Cerebellar nuclear complex (tissue), 1 donor: Measurements from ENCODE around the gene CEACAM3.

Experiments used
- DNase-seq, 2 experiments: peaks; one replicate each; lab custom pipeline; 2025; lab: John Stamatoyannopoulos, UW

The CEACAM3 gene

DNA sequence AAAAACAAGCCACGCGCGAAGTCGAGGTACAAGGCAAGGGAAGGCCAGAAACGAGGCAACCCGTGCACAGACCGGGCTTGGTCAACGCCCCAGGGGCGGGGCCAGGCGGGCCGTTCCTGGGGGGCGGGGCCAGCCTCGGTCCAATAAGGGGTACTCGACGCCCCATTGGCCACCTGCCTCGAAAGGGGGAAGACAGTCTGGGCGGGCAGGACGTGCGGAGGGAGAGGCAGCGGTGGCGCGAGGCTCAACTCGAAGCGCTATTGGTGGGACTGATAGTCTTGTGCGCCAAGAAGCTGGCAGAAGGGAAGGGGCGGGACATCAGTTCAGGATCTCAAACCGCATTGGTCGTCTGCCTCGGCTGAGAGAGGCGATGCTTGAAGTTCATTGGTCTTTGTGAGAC, 48.2 kb downstream of the CEACAM3 start, which contains the start of gene LYPD4:
TSS of gene LYPD4 (minus strand) at position 83 of the 400 bp plus-strand sequence. CDS start 5,398 bp downstream, outside the sequence.
- no peak for DNase-seq

DNA sequence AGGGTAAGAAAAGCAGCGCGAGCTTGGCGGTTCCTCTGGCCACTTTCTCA, 48.4 kb downstream of the CEACAM3 start, which contains the start of gene DMRTC2:
TSS of gene DMRTC2 (plus strand) at position 42 of the 50 bp plus-strand sequence. CDS start 2,387 bp downstream, outside the sequence.
- DNase-seq = no peak

GRCh38 chr19:41845051-41845590, 48.7 kb downstream of the CEACAM3 start:
- DNase-seq = no peak

DNA sequence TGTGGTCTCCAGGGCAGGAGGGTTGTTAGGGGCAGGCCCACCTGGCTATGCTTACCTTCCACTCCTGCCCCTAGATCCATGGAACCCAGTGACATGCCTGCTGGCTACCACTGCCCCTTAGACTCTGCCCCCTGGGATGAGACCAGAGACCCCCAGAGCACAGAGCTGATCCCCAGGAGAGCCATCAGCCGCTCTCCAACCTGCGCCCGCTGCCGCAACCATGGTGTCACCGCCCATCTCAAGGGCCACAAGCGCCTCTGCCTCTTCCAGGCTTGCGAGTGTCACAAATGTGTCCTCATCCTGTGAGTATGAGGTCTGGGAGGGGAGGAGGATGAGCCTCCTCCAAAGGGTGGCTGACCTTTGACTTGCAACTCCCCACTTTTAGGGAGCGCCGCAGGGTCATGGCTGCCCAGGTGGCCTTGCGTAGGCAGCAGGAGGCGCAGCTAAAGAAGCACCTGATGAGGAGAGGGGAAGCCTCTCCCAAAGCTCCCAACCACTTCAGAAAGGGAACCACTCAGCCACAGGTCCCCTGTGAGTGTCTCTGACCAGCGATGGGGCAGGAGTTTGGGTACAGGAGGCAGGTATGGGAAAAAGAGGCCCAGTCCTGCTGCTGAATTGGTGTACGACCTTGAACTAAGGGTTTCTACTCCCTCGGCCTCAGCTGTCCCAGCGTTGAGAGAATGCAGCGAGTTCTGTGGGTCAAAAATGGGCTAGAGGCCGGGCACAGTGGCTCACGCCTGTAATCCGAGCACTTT, 51.1 kb downstream of the CEACAM3 start:
- DNase-seq = no peak

- no peak for DNase-seq
Observed at GRCh38 chr19:41848666-41849065, 52.3 kb downstream of the CEACAM3 start.

GRCh38 chr19:41849067-41849466, 52.7 kb downstream of the CEACAM3 start:
- DNase-seq = no peak

GRCh38 chr19:41850381-41850780, 54.0 kb downstream of the CEACAM3 start:
- DNase-seq = no peak

- no peak for DNase-seq
Observed at GRCh38 chr19:41851456-41851855, 55.1 kb downstream of the CEACAM3 start.

DNA sequence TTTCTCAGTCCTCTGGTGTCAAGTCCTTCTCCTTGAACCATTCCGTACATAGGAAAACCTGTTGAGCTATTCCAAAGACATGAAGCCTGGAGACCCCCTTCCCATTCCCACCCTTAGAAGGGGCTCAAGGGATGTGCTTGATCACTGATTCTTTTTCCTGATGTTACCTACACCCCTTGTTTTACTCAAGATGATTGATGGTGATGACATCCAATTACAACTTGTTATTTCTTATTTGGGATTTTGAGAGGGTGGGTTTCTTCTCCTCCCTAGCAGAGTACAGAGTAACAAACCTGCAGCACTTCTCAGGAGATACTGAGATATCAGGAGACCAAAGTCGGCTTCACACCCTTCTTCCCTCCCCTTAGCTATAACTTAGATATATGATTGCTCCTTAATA, 57.0 kb downstream of the CEACAM3 start:
- DNase-seq = no peak

- DNase-seq = no peak
Observed at GRCh38 chr19:41853768-41854167, 57.4 kb downstream of the CEACAM3 start.

- no peak for DNase-seq
Observed at GRCh38 chr19:41859213-41859617, 62.8 kb downstream of the CEACAM3 start.

GRCh38 chr19:41859618-41860418, 63.4 kb downstream of the CEACAM3 start, which contains the start of gene RPS19:
Gene RPS19 (plus strand): TSS chr19:41860255. CDS start chr19:41860775, 520 bp downstream.
- DNase-seq = peak; percentile 96

DNA sequence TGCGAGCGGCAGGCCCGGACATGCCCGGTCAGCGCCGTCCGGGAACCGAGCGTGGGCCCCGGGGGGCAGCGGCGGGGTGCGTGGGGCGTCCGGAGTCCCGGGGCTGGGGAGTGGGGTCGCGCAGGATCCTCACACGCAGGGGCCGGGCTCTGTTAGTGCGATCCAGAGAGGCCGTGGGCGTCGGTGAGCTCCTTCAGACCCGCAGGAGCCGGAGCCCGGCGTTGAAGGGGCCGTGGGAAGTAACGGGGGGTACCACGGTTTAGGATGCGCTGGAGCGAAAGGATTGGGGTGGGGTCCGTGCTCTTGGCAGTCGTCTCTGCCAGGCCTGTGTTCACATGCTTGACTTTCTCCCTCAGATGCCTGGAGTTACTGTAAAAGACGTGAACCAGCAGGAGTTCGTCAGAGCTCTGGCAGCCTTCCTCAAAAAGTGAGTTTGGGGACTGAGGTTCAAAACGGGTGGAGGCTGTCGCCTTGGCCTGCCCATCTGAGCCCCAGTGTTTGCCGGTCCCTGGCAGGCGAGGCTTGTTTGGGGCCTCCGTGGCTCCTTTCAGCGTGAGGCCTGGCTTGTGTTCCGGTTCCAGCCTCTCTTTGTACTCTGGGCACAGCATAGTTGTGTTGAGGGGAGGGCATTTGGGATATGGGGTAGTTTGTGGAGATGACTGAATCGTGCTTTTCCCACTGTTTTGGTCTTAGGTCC, 64.2 kb downstream of the CEACAM3 start:
- DNase-seq = no peak
